Gastrocnemius medialis (tissue), 4 donors: ENCODE data around the gene SLA2. TPM values are rescaled to one million over a fixed set of nuclear protein-coding genes. Genes with fewer than 3 reads are reported as not detected.

ENCODE experiments used
- ATAC-seq, 2 donors: fragments of 150-250 bp; one replicate each; pipeline ENCODE4 v1.9.1; 2016
- DNase-seq, 2 donors: peaks; one replicate each; pipeline ENCODE4 v3.0.0-alpha.2; 2019
- H3K27ac ChIP-seq, 4 donors: fragments of 200-600 bp; sonication (generic); 1 replicate in 1 of 4; 2 replicates in 3 of 4; pipeline ENCODE4 v1.5.1; 2016 to 2018; ENCODE audit warnings: mild to moderate bottlenecking in 2 of 4, moderate library complexity in 1 of 4
- H3K27me3 ChIP-seq, 3 donors: fragments of 200-600 bp; sonication (generic) in 2 of 3; 1 replicate in 1 of 3; 2 replicates in 2 of 3; pipeline versions ENCODE4 v1.5.1 to v1.6.0; 2016 to 2019; ENCODE audit warnings: mild to moderate bottlenecking in 1 of 3, moderate library complexity in 1 of 3
- H3K36me3 ChIP-seq, 2 donors: fragments of 200-600 bp; sonication (generic) in 1 of 2; one replicate each; pipeline ENCODE4 v1.5.1; 2017 to 2018
- H3K4me1 ChIP-seq, 2 donors: fragments of 200-600 bp; sonication (generic) in 1 of 2; one replicate each; pipeline ENCODE4 v1.5.1; 2016 to 2017; ENCODE audit warnings: mild to moderate bottlenecking in 2 of 2
- H3K4me3 ChIP-seq, 4 donors: fragments of 200-600 bp; sonication (generic) in 3 of 4; 1 replicate in 1 of 4; 2 replicates in 3 of 4; pipeline ENCODE4 v1.5.1; 2016 to 2019; ENCODE audit warnings: mild to moderate bottlenecking in 2 of 4
- H3K9me3 ChIP-seq, 3 donors: fragments of 200-600 bp; sonication (generic) in 2 of 3; 1 replicate in 1 of 3; 2 replicates in 2 of 3; pipeline ENCODE4 v1.5.1; 2016 to 2019
- POLR2A ChIP-seq, 2 donors: fragments of 450-650 bp; IDR thresholded peaks; one replicate each; pipeline ENCODE4 v1.6.1; 2017; ENCODE audit warnings: antibody characterized with exemption in 2 of 2, mild to moderate bottlenecking in 2 of 2, moderate library complexity in 2 of 2
- in situ Hi-C, 4 donors: fragments of 200-750 bp; cut with MboI; loops; one replicate each; pipeline versions ENCODE4 v1.15.0 to v1.8.0; 2017; ENCODE audit warnings: low sequenced_read_pairs in 4 of 4
- intact Hi-C: fragments of 100-400 bp; cut with DNase I; formaldehyde crosslinking; loops from one replicate; pipeline ENCODE4 v1.15.1; 2023; ENCODE audit warnings: low total_unique reads
- total RNA-seq, 4 donors: library from RNA; depleted of rRNA; stranded (reverse); fragments of >200 nt; gene quantifications; one replicate each; pipeline versions ENCODE4 v1.1.0 to v1.2.3, GENCODE V29; 2016
- TF ChIP-seq, protein P1 (sequence below), 5 experiments: fragments of 450-650 bp in 3 of 5; fragments of 200-600 bp in 2 of 5; sonication (generic) in 2 of 5; IDR thresholded peaks in 4 of 5; conservative IDR thresholded peaks in 1 of 5; 1 replicate in 4 of 5; 2 replicates in 1 of 5; pipeline ENCODE4 v1.5.1; 2016 to 2019; ENCODE audit warnings: antibody characterized with exemption in 5 of 5, mild to moderate bottlenecking in 3 of 5, moderate library complexity in 3 of 5

The SLA2 gene
- total RNA-seq, 4 donors from 2014 or later, result not detected

DNA sequence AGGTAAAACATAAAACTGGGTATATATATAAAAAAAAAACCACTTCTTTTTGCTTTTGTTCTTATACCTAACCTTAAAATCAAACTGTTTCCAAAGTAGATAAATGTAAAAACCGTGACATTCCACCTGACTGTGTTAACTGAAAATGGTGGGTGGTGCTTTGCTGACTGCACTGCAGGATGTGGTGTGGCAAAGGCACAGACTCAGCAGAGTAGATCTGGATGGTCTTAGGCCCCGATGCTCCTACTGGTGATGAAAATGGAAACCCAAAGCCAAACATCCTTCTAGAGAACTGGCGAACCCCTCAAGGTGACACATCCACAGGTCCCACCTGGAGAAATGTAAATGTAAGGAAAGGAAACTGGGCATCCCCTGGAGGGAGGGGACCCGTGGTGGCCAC is 63.7 kb downstream of the SLA2 start:
- Histone ChIP-seq H3K9me3 (no peaks in the 10 kb centered on the region), H3K27ac (no peak overlapping the region), H3K27me3 (no peaks in the 10 kb centered on the region), H3K4me3 (no peak overlapping the region), H3K36me3 (no peaks in the 10 kb centered on the region), H3K4me1 (no peaks in the 10 kb centered on the region)
- no peak for ATAC-seq
- DNase-seq, result no peak
- intact Hi-C loops (no loop called here), in situ Hi-C loops (loop anchor here in 1 of 4 donors (25.0 kb wide), 1 partner anchor 370 kb away; no protein-coding TSS in a partner anchor)
- TF ChIP-seq, protein P1, sequence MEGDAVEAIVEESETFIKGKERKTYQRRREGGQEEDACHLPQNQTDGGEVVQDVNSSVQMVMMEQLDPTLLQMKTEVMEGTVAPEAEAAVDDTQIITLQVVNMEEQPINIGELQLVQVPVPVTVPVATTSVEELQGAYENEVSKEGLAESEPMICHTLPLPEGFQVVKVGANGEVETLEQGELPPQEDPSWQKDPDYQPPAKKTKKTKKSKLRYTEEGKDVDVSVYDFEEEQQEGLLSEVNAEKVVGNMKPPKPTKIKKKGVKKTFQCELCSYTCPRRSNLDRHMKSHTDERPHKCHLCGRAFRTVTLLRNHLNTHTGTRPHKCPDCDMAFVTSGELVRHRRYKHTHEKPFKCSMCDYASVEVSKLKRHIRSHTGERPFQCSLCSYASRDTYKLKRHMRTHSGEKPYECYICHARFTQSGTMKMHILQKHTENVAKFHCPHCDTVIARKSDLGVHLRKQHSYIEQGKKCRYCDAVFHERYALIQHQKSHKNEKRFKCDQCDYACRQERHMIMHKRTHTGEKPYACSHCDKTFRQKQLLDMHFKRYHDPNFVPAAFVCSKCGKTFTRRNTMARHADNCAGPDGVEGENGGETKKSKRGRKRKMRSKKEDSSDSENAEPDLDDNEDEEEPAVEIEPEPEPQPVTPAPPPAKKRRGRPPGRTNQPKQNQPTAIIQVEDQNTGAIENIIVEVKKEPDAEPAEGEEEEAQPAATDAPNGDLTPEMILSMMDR (IDR thresholded peaks at IDR 0.05 in 4 of 5, conservative IDR thresholded peaks at IDR 0.05 in 1 of 5), result no peak
- no peak for TF ChIP-seq POLR2A (IDR thresholded peaks at IDR 0.05)

DNA sequence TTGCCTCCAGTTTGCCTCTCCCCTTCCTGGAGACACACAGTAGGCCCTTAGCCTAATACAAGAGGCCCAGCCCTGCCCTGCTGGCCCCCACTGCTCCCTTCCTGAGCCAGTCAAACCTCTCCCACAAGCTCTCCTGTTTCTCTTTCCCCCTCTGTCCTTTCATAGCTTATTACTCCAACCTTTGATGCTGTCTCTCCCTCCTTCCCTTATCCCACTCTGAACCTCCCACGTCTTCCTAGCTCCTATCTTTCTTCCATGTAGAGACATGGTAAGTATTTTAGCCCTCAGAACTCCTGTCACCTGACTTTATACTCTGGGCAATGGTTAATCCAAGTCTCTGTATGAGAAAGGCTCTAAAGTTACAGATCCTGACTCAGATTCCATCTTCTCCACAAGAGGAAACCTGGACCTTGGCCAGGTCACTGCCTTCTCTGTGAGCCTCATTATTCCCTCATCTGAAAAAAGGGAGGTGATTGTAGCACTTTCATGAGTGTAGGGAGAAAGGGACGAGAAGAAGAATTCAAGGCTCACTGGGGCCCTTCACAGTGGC is 65.9 kb downstream of the SLA2 start:
- Histone ChIP-seq H3K27ac (no peak overlapping the region), H3K4me1 (peaks cover 5 to 7% of the 10 kb centered on the region in 2 donors), H3K9me3 (no peaks in the 10 kb centered on the region), H3K36me3 (no peaks in the 10 kb centered on the region), H3K27me3 (peaks cover 1 to 4% (median 4%) of the 10 kb centered on the region in 3 donors), H3K4me3 (no peak overlapping the region)
- no peak for DNase-seq
- in situ Hi-C loops (loop anchor here in 1 of 4 donors (25.0 kb wide), 1 partner anchor 368 kb away; no protein-coding TSS in a partner anchor), intact Hi-C loops (no loop called here)
- ATAC-seq, result no peak
- TF ChIP-seq, protein P1 (IDR thresholded peaks at IDR 0.05 in 4 of 5, conservative IDR thresholded peaks at IDR 0.05 in 1 of 5), result no peak
- no peak for TF ChIP-seq POLR2A (IDR thresholded peaks at IDR 0.05)

DNA sequence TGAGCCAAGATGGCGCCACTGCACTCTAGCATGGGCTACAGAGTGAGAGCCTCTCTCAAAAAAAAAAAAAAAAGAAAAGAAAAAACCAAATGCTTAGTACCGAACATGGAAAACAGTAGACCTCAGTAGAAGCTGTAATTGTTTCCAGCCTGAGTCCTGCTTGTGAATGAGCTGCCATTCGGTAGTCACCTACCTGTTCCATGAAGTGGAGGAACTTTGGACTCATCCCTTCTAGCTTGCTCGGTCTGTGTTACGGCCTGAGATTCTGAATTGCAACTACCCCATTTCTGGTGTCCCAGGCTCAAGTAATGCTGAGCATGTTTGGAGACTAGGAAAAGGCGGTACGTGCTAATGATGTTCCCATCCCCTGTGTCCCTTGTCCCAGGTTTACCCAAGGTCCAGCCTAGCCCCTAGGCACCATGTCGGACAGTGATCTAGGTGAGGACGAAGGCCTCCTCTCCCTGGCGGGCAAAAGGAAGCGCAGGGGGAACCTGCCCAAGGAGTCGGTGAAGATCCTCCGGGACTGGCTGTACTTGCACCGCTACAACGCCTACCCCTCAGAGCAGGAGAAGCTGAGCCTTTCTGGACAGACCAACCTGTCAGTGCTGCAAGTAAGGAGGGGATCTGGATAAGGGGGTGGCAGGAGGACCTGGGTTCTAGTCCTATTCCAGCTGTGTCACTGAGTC is 67.5 kb downstream of the SLA2 start:
- Histone ChIP-seq H3K9me3 (no peaks in the 10 kb centered on the region), H3K27me3 (peaks cover 10 to 19% (median 16%) of the 10 kb centered on the region in 3 donors), H3K4me3 (no peak overlapping the region), H3K4me1 (peaks cover 7 to 18% of the 10 kb centered on the region in 2 donors), H3K27ac (no peak overlapping the region), H3K36me3 (no peaks in the 10 kb centered on the region)
- no peak for TF ChIP-seq POLR2A (IDR thresholded peaks at IDR 0.05)
- TF ChIP-seq, protein P1 (IDR thresholded peaks at IDR 0.05 in 4 of 5, conservative IDR thresholded peaks at IDR 0.05 in 1 of 5), result no peak
- in situ Hi-C loops, result loop anchor here in 1 of 4 donors (25.0 kb wide), 1 partner anchor 366 kb away; no protein-coding TSS in a partner anchor
- ATAC-seq (no peak), DNase-seq (no peak)
- intact Hi-C loops, result no loop called here

DNA sequence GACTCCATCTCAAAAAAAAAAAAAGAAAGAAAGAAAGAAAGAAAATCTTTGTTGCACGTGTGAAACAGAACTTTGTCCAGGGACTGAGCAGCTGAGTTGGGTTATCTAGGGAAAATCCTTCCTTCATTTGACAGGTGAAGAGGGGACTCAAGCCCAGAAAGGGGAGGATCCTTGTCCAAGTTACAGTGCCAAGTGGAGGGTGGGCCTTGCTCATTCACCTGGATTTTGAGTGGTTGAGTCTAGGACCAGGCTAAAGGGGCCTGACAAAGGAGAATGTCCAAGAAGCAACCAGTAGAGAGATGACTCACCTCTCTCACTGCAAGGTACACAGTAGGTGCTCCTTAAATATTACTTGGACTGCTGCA is 69.9 kb downstream of the SLA2 start:
- H3K4me1 ChIP-seq, result peaks cover 7 to 18% of the 10 kb centered on the region in 2 donors
- TF ChIP-seq, protein P1 (IDR thresholded peaks at IDR 0.05 in 4 of 5, conservative IDR thresholded peaks at IDR 0.05 in 1 of 5), result no peak
- no peak for TF ChIP-seq POLR2A (IDR thresholded peaks at IDR 0.05)
- no peaks in the 10 kb centered on the region for H3K9me3 ChIP-seq
- no peaks in the 10 kb centered on the region for H3K36me3 ChIP-seq
- peaks cover 10 to 19% (median 16%) of the 10 kb centered on the region in 3 donors for H3K27me3 ChIP-seq
- in situ Hi-C loops, result loop anchor here in 1 of 4 donors (25.0 kb wide), 1 partner anchor 364 kb away; no protein-coding TSS in a partner anchor
- no peak overlapping the region for H3K27ac ChIP-seq
- DNase-seq (no peak), ATAC-seq (no peak)
- no peak overlapping the region for H3K4me3 ChIP-seq
- intact Hi-C loops, result no loop called here
